Stimulated activated CD8-positive, alpha-beta memory T cell treated with anti-CD3 and anti-CD28 coated beads, Interleukin-12 subunit alpha, Interleukin-12 subunit beta, amount 100 ng/mL, for 24 hours (primary cell): ENCODE results near the gene TREH.

ENCODE experiments used
- DNase-seq: peaks from one replicate; pipeline ENCODE4 v3.0.0-alpha.2; 2020; ENCODE audit errors: extremely low read depth

TREH gene

GRCh38 chr11:118663902-118664301, 15.5 kb downstream of the TREH start:
- DNase-seq = no peak

GRCh38 chr11:118663381-118663780, 16.1 kb downstream of the TREH start:
- DNase-seq = no peak

DNA sequence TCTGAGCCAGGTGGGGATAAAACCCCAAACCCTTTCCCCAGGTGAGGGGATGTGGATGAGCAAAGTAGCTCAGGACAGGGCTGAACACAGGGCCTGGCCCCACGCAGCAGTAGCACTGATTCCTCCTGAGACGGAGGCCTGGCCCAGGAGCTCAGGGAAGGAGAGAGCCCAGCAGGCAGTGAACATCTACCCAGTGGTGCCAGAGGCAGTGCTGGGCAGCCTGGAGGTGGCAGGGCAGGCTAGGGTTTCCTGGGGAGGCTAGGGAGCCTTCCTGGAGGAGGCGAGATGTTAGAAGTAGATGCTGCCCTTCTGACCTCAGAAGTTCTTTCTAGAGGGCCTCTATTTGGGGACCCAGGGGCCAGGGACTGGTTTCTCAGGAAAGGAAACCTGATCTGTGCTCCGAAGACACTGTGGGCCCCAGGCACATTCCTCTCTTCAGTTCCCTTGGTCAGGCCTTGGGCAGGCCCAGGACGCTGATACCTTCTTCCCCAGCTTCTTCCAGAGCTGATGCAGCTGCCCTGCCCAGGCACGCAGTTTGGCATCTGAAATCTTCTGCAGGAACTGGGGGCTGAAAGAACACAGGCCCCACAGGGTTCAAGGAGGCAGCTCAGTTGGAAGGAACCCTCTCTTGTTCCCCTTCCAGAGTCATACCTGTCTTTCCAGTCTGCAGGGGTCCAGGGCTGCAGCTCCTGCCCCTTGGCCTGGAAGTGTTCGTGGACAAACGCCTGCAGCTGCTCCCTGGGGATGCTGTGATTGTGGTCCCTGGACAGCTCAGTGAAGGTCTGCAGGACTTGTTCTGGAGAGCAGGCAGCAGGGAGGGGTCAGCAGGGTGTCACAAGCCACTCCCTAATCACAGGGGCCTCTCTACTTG, 16.8 kb downstream of the TREH start:
- no peak for DNase-seq

DNA sequence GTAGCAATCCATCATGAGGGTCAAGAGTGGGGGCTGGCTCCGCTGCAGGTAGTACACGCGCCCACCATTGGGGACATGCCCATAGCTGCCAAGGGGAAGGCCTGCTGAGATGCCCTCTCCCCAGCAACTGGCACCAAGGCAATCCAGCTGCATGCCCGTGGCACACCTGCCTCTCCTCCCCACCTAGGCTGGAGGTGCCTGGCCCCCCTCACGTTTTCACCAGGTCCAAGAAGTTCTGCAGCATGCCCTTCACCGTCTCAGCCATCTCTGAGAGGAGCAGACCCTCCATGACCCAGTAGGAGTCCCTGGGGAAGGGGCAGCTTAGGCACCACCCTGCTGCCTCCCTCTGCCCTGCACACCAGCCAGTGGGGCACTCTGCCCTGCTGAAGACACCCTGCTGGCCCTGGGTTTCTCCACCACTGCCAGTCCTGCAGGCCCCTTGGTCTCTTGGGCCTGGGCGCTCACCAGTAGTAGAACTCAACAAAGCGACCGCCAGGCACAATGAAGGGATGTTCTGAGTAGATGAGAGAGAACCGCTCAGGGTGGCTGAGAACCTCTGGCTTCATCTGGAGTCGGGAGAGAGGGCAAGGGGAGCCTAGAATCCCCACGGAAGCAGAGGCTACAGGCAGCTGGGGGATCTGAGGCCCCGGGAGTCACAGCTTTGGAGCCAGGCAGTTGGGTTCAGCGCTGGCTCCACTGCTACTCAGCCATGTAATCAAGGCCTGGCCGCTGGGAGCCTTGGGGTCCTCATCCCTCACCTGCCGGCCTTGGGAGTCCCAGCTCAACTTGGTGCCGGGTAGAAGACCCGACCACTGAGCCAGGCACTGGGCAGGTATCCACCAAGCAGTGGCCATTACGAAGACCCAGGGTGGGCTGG, 17.8 kb downstream of the TREH start:
- DNase-seq = no peak

DNA sequence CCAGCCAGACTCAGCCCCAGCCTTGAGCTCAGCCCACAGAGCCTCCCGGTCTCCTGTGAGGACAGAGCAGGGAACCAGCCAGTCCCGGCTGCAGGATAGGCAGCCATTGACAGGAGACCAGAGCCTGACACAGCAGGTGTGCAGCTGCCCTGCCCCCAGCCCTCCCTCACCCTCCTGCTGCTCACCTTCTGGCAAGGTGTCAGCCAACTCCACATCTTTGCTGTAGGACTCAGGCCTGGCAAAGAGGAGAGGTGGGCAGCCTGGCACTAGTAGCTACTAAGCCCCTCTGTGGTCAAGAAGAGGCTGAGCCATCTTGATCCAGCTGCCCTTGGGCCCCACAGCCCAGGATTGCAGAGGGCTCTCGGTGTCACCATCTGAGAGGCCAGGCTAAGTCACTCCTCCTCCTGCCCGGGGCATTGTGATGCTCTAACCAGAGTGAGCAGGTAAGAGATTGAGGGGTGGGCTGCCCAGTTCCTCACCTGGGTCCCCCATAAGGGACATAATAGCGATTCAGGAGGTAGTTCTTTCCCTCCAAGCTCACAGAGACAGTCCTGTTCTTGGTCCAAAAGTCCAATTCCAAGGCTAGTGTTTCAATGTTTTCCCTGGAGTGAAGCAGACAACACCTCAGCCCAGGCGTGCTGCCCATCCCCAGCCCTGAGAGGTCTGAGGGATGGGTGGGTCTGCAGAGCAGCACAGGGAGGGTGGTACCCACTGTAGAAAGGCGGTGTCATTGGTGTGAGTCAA, 18.6 kb downstream of the TREH start:
- DNase-seq = no peak

DNA sequence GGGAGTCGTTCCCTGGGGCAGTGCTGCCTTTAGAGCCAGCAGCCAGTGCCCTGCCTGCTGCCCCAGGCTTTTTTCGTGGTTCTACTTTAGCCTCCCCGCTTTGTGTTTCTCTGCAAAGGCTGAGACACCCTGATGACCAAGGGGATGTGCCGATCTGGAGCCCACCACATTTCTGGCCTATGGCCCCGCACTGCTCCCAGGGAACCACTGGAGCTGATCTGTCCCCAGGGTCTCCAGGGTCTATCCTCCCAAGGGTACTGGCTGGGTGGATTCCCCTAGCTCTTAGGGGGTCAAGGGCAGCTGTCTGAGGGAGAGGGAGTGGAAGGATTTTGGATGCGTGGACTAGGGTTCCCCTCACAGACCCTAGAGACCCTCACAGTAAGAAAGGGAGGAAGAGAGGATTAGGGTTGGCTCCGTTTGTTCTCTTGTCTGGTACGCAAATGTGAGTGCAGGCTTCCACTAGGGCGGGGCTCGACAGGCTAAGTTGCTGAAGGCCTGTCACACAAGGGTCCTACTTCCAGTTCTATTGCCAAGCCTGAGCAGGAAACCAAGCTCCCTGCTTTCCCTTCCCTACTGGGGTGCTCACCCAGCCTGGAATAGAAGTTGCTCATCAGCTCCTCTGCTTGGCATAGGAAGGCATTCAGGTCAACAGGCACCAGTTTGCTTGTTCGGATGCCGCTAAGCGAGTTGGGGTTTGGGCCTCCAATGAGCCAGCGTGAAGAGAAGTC, 19.3 kb downstream of the TREH start:
- DNase-seq = no peak

GRCh38 chr11:118659314-118659952, 20.0 kb downstream of the TREH start:
- DNase-seq = peak; percentile 69

DNA sequence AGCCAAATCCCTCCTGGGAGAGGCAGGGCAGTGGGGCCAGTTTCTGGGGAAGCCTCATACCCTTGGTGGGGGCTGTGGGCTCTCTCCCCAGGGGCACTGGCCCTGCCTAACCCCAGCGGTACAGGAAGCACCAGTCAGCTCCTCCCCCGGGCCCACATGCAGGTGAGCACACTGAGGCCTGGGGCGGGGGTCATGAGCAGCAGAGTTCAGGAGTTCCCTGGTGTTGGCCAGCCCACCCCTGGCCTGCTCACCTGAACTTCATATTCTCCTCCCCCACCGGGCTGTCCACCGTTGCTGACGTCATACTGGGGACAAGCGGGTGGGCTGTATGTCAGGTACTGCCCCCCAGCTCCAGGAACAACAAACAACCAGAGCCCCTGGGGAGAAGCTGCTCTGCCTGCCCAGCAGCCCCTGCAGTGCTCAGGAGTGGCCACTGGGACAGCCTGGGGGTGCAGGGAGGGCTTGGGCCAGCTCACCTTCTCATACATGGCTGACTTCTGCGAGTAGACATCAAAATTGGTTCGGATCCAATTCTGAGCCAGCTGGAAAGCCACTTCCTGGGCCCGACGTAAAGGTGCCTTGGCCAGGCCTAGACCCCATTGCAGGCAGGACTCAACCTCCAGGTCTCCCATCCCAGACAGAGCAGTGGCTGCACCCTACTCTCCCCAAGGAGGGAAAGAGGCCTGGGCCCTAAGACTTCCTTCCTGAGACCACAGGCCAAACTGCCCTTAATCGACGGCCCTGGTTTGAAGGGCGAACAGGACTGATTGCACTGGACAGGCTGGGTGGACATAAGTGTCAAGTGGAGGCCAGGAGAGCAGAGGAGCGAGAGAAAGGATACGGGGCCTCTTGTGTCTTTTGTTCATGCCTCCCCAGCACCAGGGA, 20.8 kb downstream of the TREH start:
- DNase-seq = no peak

GRCh38 chr11:118657709-118658428, 21.6 kb downstream of the TREH start:
- no peak for DNase-seq

GRCh38 chr11:118657238-118657637, 22.2 kb downstream of the TREH start:
- DNase-seq = no peak

GRCh38 chr11:118656563-118657165, 22.8 kb downstream of the TREH start:
- DNase-seq = no peak

GRCh38 chr11:118655486-118656190, 23.8 kb downstream of the TREH start:
- no peak for DNase-seq

- DNase-seq = no peak
Observed at GRCh38 chr11:118653684-118654390, 25.6 kb downstream of the TREH start.

- DNase-seq = no peak
Observed at GRCh38 chr11:118652681-118653181, 26.7 kb downstream of the TREH start.

GRCh38 chr11:118651820-118652219, 27.6 kb downstream of the TREH start:
- no peak for DNase-seq

DNA sequence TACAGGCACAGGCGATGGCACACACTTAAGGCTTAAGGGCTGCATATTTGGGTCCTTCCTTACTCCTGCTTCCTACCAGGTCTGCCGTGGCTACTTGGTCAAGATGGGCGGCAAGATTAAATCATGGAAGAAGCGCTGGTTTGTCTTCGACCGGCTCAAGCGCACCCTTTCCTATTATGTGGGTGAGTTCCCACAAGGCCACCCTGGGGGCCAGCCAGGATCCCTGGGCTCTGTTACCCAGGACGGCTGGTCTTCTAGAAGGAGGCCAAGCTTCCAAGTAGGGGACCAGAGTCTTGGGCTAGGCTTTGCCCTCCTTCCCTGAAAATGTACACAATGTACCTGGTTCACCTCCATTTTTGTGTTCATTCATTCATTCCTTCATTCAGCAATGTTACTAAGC, 29.1 kb downstream of the TREH start:
- no peak for DNase-seq

GRCh38 chr11:118649941-118650340, 29.5 kb downstream of the TREH start:
- no peak for DNase-seq
